HepG2 (cell line): ENCODE measurements around the gene RRP8. TPM values are rescaled to one million over a fixed set of nuclear protein-coding genes. Genes with fewer than 3 reads are reported as not detected.

Experiments used
- KLF12 ChIP-seq: sonication (generic); formaldehyde crosslinking; IDR thresholded peaks from 2 replicates; pipeline ENCODE4 v1.4.0; 2020; ENCODE audit warnings: missing genetic modification reagents, borderline replicate concordance
- RELA ChIP-seq: sonication (generic); formaldehyde crosslinking; IDR thresholded peaks from 2 replicates; pipeline ENCODE4 v1.4.0; 2020; ENCODE audit warnings: missing genetic modification reagents
- RNF2 ChIP-seq: fragments of 450-650 bp; conservative IDR thresholded peaks from 2 replicates; pipeline ENCODE4 v1.6.1; 2016; ENCODE audit warnings: low read depth
- SPEN ChIP-seq: sonication (generic); formaldehyde crosslinking; IDR thresholded peaks from 2 replicates; pipeline ENCODE4 v1.5.1; 2020; ENCODE audit warnings: low read depth, mild to moderate bottlenecking, missing genetic modification reagents
- TAF15 ChIP-seq: fragments of 200-400 bp; formaldehyde crosslinking; IDR thresholded peaks from one replicate; pipeline ENCODE4 v1.6.1; 2018; ENCODE audit warnings: mild to moderate bottlenecking, low read depth, low read length; ENCODE audit not compliant: poor library complexity, severe bottlenecking
- TBL1XR1 ChIP-seq: fragments of 150-350 bp; IDR thresholded peaks from 2 replicates; pipeline ENCODE4 v1.6.1; 2014; ENCODE audit warnings: borderline replicate concordance, low read length; ENCODE audit not compliant: partially characterized antibody
- TEAD3 ChIP-seq: optimal IDR thresholded peaks from 2 replicates; pipeline ENCODE3; 2016; ENCODE audit warnings: borderline replicate concordance
- TGIF2 ChIP-seq: IDR thresholded peaks from 2 replicates; pipeline ENCODE4 v1.6.1; 2016; ENCODE audit warnings: control low read depth, missing compliant biosample characterization
- THAP11 ChIP-seq: IDR thresholded peaks from 2 replicates; pipeline ENCODE4 v1.6.1; 2016; ENCODE audit warnings: missing biosample characterization, missing genetic modification reagents
- ZBTB1 ChIP-seq: sonication (generic); formaldehyde crosslinking; IDR thresholded peaks from 2 replicates; pipeline ENCODE4 v1.4.0; 2020; ENCODE audit warnings: missing genetic modification reagents, borderline replicate concordance
- ZNF296 ChIP-seq: sonication (generic); formaldehyde crosslinking; conservative IDR thresholded peaks from 2 replicates; pipeline ENCODE4 v1.5.0; 2020; ENCODE audit warnings: mild to moderate bottlenecking, missing genetic modification reagents
- ZNF350 ChIP-seq: sonication (generic); formaldehyde crosslinking; IDR thresholded peaks from 2 replicates; pipeline ENCODE4 v1.4.0; 2020; ENCODE audit warnings: mild to moderate bottlenecking, low read depth, missing genetic modification reagents, borderline replicate concordance
- ZNF572 ChIP-seq: sonication (generic); formaldehyde crosslinking; IDR thresholded peaks from 2 replicates; pipeline ENCODE4 v1.5.1; 2020; ENCODE audit warnings: mild to moderate bottlenecking, missing genetic modification reagents
- ZNF841 ChIP-seq: sonication (generic); formaldehyde crosslinking; IDR thresholded peaks from 2 replicates; pipeline ENCODE4 v1.8.1; 2023; ENCODE audit warnings: missing genetic modification reagents, borderline replicate concordance
- ZSCAN12 ChIP-seq: sonication (generic); formaldehyde crosslinking; IDR thresholded peaks from 2 replicates; pipeline ENCODE4 v1.9.0; 2021; ENCODE audit warnings: mild to moderate bottlenecking, missing genetic modification reagents
- polyA plus RNA-seq, 8 experiments: library from polyadenylated mRNA; depleted of rRNA in 3 of 8; stranded (reverse) in 7 of 8; unstranded in 1 of 8; fragments of >200 nt; fragmentation: Illumina TruSeq in 4 of 8; extraction: Trizol in 4 of 8; gene quantifications; 2 replicates each; pipeline versions ENCODE4 v1.2.1 to v1.2.3, GENCODE V29; 2011 to 2016; ENCODE audit warnings: low read depth in 4 of 8, missing spikeins in 1 of 8, mixed read lengths in 1 of 8; ENCODE audit not compliant: insufficient read depth in 1 of 8
- total RNA-seq, 5 experiments: library from RNA; depleted of rRNA; stranded (reverse); fragments of >200 nt; fragmentation: Illumina TruSeq; extraction: Trizol; gene quantifications; 2 replicates each; pipeline ENCODE4 v1.2.3, GENCODE V29; 2016; ENCODE audit warnings: low read depth in 1 of 5
- TF ChIP-seq, protein P1 (sequence below): sonication (generic); formaldehyde crosslinking; IDR thresholded peaks from 2 replicates; pipeline ENCODE4 v1.8.1; 2022; ENCODE audit warnings: mild to moderate bottlenecking, missing genetic modification reagents
- TF ChIP-seq, protein P2 (sequence below): sonication (generic); formaldehyde crosslinking; IDR thresholded peaks from 2 replicates; pipeline ENCODE4 v1.5.0; 2020; ENCODE audit warnings: missing genetic modification reagents, mild to moderate bottlenecking, borderline replicate concordance
- TF ChIP-seq, protein P3 (sequence below): sonication (generic); formaldehyde crosslinking; IDR thresholded peaks from 2 replicates; pipeline ENCODE4 v1.4.0; 2020; ENCODE audit warnings: missing genetic modification reagents
- TF ChIP-seq, protein P4 (sequence below): sonication (generic); formaldehyde crosslinking; IDR thresholded peaks from 2 replicates; pipeline ENCODE4 v1.8.0; 2022; ENCODE audit warnings: mild to moderate bottlenecking, missing genetic modification reagents, borderline replicate concordance
- TF ChIP-seq, protein P5 (sequence below): sonication (generic); formaldehyde crosslinking; conservative IDR thresholded peaks from 2 replicates; pipeline ENCODE4 v1.4.0; 2020; ENCODE audit warnings: missing genetic modification reagents

RRP8 gene
- total and polyA plus RNA-seq, 2 of the 13 experiments (the other 11 are each of a cell fraction or from before 2014, with no cell fraction given) = 7.2 to 21.6 TPM

DNA sequence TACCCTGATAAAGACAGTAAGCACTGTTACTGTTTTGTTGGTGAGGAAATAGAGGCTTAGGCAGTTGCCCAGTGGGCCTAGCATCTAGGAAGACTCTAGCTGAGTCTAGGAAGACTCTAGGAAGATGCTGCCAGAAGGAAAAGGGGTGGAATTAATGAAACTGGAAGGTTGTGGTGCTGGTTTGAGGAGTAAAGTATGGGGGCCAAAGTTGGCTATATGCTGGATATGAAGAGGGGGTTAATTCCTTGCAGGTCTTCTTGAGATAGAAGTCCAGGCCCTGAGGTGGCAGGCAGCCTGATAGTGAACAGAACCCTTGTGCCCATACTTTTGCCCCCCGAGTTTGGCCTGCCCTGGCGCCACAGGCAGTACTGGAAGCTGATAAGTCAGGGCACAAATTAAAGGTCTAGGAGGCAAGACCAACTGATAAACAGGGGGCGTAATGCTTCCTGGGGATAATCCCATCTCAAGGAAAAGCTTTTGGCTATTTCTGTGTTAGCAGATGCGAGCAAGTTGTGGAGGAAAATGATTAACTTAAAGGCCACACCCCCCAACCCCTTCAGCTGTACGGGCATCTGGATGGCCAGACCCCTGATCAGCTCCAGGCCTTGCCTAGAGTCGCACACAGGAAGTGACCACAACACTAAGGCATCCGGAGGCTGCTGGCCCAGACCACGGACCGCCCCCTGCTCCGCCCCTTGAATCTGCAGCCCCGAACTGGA, 3.2 kb upstream of the RRP8 start (continued):
- TF ChIP-seq, protein P1, sequence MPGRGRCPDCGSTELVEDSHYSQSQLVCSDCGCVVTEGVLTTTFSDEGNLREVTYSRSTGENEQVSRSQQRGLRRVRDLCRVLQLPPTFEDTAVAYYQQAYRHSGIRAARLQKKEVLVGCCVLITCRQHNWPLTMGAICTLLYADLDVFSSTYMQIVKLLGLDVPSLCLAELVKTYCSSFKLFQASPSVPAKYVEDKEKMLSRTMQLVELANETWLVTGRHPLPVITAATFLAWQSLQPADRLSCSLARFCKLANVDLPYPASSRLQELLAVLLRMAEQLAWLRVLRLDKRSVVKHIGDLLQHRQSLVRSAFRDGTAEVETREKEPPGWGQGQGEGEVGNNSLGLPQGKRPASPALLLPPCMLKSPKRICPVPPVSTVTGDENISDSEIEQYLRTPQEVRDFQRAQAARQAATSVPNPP (CRISPR knock-in tag) = no peak
- TF ChIP-seq ZNF841 (CRISPR knock-in tag) (no peak), ZNF350 (no peak), TGIF2 (0 out of 2 replicates have a peak, but pooled peaks have one; percentile 40), RNF2 (no peak), ZNF572 (CRISPR knock-in tag) (no peak), TBL1XR1 (no peak), KLF12 (CRISPR knock-in tag) (no peak), TEAD3 (peak; percentile 80), ZNF296 (CRISPR knock-in tag) (no peak), RELA (no peak), ZBTB1 (CRISPR knock-in tag) (no peak), TAF15 (no peak), ZSCAN12 (no peak), SPEN (CRISPR knock-in tag) (peak; percentile 71; the same call in 1 of the 2 replicates), THAP11 (CRISPR knock-in tag) (peak; percentile 72)
- TF ChIP-seq, protein P2, sequence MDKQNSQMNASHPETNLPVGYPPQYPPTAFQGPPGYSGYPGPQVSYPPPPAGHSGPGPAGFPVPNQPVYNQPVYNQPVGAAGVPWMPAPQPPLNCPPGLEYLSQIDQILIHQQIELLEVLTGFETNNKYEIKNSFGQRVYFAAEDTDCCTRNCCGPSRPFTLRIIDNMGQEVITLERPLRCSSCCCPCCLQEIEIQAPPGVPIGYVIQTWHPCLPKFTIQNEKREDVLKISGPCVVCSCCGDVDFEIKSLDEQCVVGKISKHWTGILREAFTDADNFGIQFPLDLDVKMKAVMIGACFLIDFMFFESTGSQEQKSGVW (CRISPR knock-in tag) = no peak
- TF ChIP-seq, protein P3, sequence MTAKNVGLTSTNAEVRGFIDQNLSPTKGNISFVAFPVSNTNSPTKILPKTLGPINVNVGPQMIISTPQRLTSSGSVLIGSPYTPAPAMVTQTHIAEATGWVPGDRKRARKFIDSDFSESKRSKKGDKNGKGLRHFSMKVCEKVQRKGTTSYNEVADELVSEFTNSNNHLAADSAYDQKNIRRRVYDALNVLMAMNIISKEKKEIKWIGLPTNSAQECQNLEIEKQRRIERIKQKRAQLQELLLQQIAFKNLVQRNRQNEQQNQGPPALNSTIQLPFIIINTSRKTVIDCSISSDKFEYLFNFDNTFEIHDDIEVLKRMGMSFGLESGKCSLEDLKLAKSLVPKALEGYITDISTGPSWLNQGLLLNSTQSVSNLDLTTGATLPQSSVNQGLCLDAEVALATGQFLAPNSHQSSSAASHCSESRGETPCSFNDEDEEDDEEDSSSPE = no peak
- TF ChIP-seq, protein P4, sequence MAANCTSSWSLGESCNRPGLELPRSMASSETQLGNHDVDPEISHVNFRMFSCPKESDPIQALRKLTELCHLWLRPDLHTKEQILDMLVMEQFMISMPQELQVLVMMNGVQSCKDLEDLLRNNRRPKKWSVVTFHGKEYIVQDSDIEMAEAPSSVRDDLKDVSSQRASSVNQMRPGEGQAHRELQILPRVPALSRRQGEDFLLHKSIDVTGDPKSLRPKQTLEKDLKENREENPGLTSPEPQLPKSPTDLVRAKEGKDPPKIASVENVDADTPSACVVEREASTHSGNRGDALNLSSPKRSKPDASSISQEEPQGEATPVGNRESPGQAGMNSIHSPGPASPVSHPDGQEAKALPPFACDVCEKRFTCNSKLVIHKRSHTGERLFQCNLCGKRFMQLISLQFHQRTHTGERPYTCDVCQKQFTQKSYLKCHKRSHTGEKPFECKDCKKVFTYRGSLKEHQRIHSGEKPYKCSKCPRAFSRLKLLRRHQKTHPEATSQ = no peak
- TF ChIP-seq, protein P5, sequence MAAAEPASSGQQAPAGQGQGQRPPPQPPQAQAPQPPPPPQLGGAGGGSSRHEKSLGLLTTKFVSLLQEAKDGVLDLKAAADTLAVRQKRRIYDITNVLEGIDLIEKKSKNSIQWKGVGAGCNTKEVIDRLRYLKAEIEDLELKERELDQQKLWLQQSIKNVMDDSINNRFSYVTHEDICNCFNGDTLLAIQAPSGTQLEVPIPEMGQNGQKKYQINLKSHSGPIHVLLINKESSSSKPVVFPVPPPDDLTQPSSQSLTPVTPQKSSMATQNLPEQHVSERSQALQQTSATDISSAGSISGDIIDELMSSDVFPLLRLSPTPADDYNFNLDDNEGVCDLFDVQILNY (CRISPR knock-in tag) = no peak
